ENCODE data around the gene APOL3. TPM values are rescaled to one million over a fixed set of nuclear protein-coding genes. Genes with fewer than 3 reads are reported as not detected.

APOL3 gene
- polyA plus RNA-seq, 1 donor from 2014 or later, result not detected

- Histone ChIP-seq H3K9ac (ENCODE audit: low read length) (no peak overlapping the region), H4K20me1 (ENCODE audit: insufficient read depth) (no peaks in the 10 kb centered on the region), H3K4me2 (ENCODE audit: low read length) (no peak overlapping the region), H3K9me2 (ENCODE audit: insufficient read depth, low read length) (no peaks in the 10 kb centered on the region), H3K27ac (ENCODE audit: low read length) (no peak overlapping the region), H3K9me3 (ENCODE audit: low read length) (no peaks in the 10 kb centered on the region), H3F3A (ENCODE audit: insufficient read depth, low read length, poor library complexity, severe bottlenecking) (no peaks in the 10 kb centered on the region), H2AFZ (ENCODE audit: low read depth, low read length) (no peak overlapping the region), H3K79me2 (replicated peaks; ENCODE audit: insufficient read depth, low read length) (no peaks in the 10 kb centered on the region), H3K4me3 (ENCODE audit: low read length) (no peak overlapping the region), H3K27me3 (ENCODE audit: insufficient read depth, low read depth, low read length) (no peaks in the 10 kb centered on the region), H3K36me3 (ENCODE audit: insufficient read depth, low read length) (no peaks in the 10 kb centered on the region)
- TF ChIP-seq REST (IDR thresholded peaks at IDR 0.05; ENCODE audit: borderline replicate concordance), result no peak
- TF ChIP-seq POLR2AphosphoS5 (IDR thresholded peaks at IDR 0.05), result no peak
- TF ChIP-seq SMC3 (conservative IDR thresholded peaks at IDR 0.05; ENCODE audit: poor library complexity), result no peak
- TF ChIP-seq EP300 (conservative IDR thresholded peaks at IDR 0.05; ENCODE audit: poor library complexity, severe bottlenecking), result no peak
- TF ChIP-seq CTCF (IDR thresholded peaks at IDR 0.05; ENCODE audit: poor library complexity, severe bottlenecking), result no peak
- TF ChIP-seq MXI1 (conservative IDR thresholded peaks at IDR 0.05; ENCODE audit: poor library complexity, severe bottlenecking), result no peak
- TF ChIP-seq TAF1 (IDR thresholded peaks at IDR 0.05; ENCODE audit: low read depth), result no peak
- TF ChIP-seq EZH2 (IDR thresholded peaks at IDR 0.05; ENCODE audit: borderline replicate concordance, insufficient read depth, low read length, poor library complexity, severe bottlenecking), result no peak
- no peak for TF ChIP-seq RAD21 (conservative IDR thresholded peaks at IDR 0.05)
Observed at GRCh38 chr22:36166518-36167220, 6.1 kb upstream of the APOL3 start.

GRCh38 chr22:36166086-36166485 lies 5.5 kb upstream of the APOL3 start:
- Histone ChIP-seq H3K9ac (ENCODE audit: low read length) (no peak overlapping the region), H3K27me3 (ENCODE audit: insufficient read depth, low read depth, low read length) (no peaks in the 10 kb centered on the region), H3K36me3 (ENCODE audit: insufficient read depth, low read length) (no peaks in the 10 kb centered on the region), H3K9me3 (ENCODE audit: low read length) (no peaks in the 10 kb centered on the region), H3K4me3 (ENCODE audit: low read length) (no peak overlapping the region), H3K79me2 (replicated peaks; ENCODE audit: insufficient read depth, low read length) (no peaks in the 10 kb centered on the region), H3K9me2 (ENCODE audit: insufficient read depth, low read length) (no peaks in the 10 kb centered on the region), H2AFZ (ENCODE audit: low read depth, low read length) (no peak overlapping the region), H3K27ac (ENCODE audit: low read length) (no peak overlapping the region), H3K4me2 (ENCODE audit: low read length) (no peak overlapping the region), H3F3A (ENCODE audit: insufficient read depth, low read length, poor library complexity, severe bottlenecking) (no peaks in the 10 kb centered on the region), H4K20me1 (ENCODE audit: insufficient read depth) (no peaks in the 10 kb centered on the region)
- TF ChIP-seq SMC3 (conservative IDR thresholded peaks at IDR 0.05; ENCODE audit: poor library complexity) (no peak), RAD21 (conservative IDR thresholded peaks at IDR 0.05) (no peak)
